CD4-positive, alpha-beta memory T cell (primary cell): Measurements from ENCODE around the gene MREG. TPM values are rescaled to one million over a fixed set of nuclear protein-coding genes. Genes with fewer than 3 reads are reported as not detected.

Experiments
- CTCF ChIA-PET: fragments of 350-600 bp; sonication (Branson Sonifier 250); formaldehyde crosslinking; loops from one replicate; lab custom pipeline; 2021; ENCODE audit warnings: inconsistent platforms; ENCODE audit not compliant: partially characterized antibody; lab: Charles Lee
- POLR2A ChIA-PET: fragments of 350-600 bp; sonication (Branson Sonifier 250); formaldehyde crosslinking; loops from one replicate; lab custom pipeline; 2021; ENCODE audit not compliant: partially characterized antibody; lab: Charles Lee
- DNase-seq, 5 donors: peaks; one replicate each; pipeline versions ENCODE4 v3.0.0 to v3.0.0-alpha.2; 2020 to 2022; ENCODE audit warnings: mixed read lengths in 1 of 5
- H3K27ac ChIP-seq: one replicate; pipeline ENCODE4 v1.7.0; 2013; ENCODE audit warnings: low read depth, low read length
- H3K27me3 ChIP-seq: 2 replicates; pipeline ENCODE4 v1.7.0; 2013; ENCODE audit warnings: mild to moderate bottlenecking, low read length, moderate library complexity; ENCODE audit not compliant: insufficient read depth
- H3K36me3 ChIP-seq: 2 replicates; pipeline ENCODE4 v1.7.0; 2013; ENCODE audit warnings: mild to moderate bottlenecking, low read length, moderate library complexity; ENCODE audit not compliant: insufficient read depth
- H3K4me1 ChIP-seq: 2 replicates; pipeline ENCODE4 v1.7.0; 2013; ENCODE audit warnings: mild to moderate bottlenecking, low read length, moderate library complexity; ENCODE audit not compliant: insufficient read depth
- H3K4me3 ChIP-seq, 2 donors: one replicate each; pipeline ENCODE4 v1.7.0; 2013; ENCODE audit warnings: low read length in 2 of 2, mild to moderate bottlenecking in 1 of 2
- H3K9me3 ChIP-seq, 2 donors: one replicate each; pipeline ENCODE4 v1.7.0; 2013; ENCODE audit warnings: low read length in 2 of 2, control low read depth in 1 of 2; ENCODE audit not compliant: control insufficient read depth in 1 of 2
- H3K27ac Mint-ChIP-seq, 7 donors: one replicate each; pipeline ENCODE4 v1.8.0; 2020 to 2021; ENCODE audit warnings: mixed read lengths in 7 of 7, mild to moderate bottlenecking in 6 of 7, inconsistent platforms in 3 of 7, moderate library complexity in 3 of 7
- H3K27me3 Mint-ChIP-seq, 2 donors: one replicate each; pipeline ENCODE4 v1.8.0; 2020 to 2021; ENCODE audit warnings: mixed read lengths in 2 of 2
- H3K36me3 Mint-ChIP-seq, 2 donors: one replicate each; pipeline ENCODE4 v1.8.0; 2020 to 2021; ENCODE audit warnings: mixed read lengths in 2 of 2, inconsistent platforms in 1 of 2, mild to moderate bottlenecking in 1 of 2
- H3K4me1 Mint-ChIP-seq, 4 donors: one replicate each; pipeline ENCODE4 v1.8.0; 2020 to 2021; ENCODE audit warnings: mixed read lengths in 4 of 4, mild to moderate bottlenecking in 1 of 4
- H3K4me3 Mint-ChIP-seq, 8 donors: one replicate each; pipeline ENCODE4 v1.8.0; 2020 to 2021; ENCODE audit warnings: mixed read lengths in 8 of 8, mild to moderate bottlenecking in 7 of 8, moderate library complexity in 6 of 8, inconsistent platforms in 3 of 8
- H3K9me3 Mint-ChIP-seq, 8 donors: one replicate each; pipeline ENCODE4 v1.8.0; 2020 to 2021; ENCODE audit warnings: mixed read lengths in 8 of 8, mild to moderate bottlenecking in 5 of 8, inconsistent platforms in 3 of 8, moderate library complexity in 1 of 8
- intact Hi-C: fragments of 100-400 bp; cut with micrococcal nuclease; formaldehyde crosslinking; loops from one replicate; pipeline ENCODE4 v1.15.1; 2023
- polyA plus RNA-seq, 2 donors: library from polyadenylated mRNA; unstranded; fragments of 300-500 nt; fragmentation: Illumina TruSeq; gene quantifications; one replicate each; pipeline ENCODE4 v1.2.3, GENCODE V29; 2021
- total RNA-seq, 2 experiments: library from RNA; stranded (reverse); gene quantifications; one replicate each; pipeline ENCODE4 v1.2.3, GENCODE V29; 2021

The MREG gene
- total and polyA plus RNA-seq, 4 experiments from 2014 or later, result 0.11 to 7.4 (median 4.7) TPM

- no peak overlapping the region for H3K4me3 Mint-ChIP-seq
- no peak for DNase-seq
- no peak overlapping the region for H3K27ac ChIP-seq
- H3K27me3 ChIP-seq, result no peaks in the 10 kb centered on the region
- peaks cover 24 to 27% of the 10 kb centered on the region in 2 donors for H3K36me3 Mint-ChIP-seq
- no peaks in the 10 kb centered on the region for H3K9me3 Mint-ChIP-seq
- H3K36me3 ChIP-seq, result no peaks in the 10 kb centered on the region
- H3K27ac Mint-ChIP-seq, result peak overlapping the region in 1 of 7 donors; percentile 29
- peaks cover 0 to 9% (median 2%) of the 10 kb centered on the region in 4 donors for H3K4me1 Mint-ChIP-seq
- ChIA-PET CTCF (interaction anchor here (0.7 to 1.4 kb wide), 5 partner anchors 12 to 653 kb away, joined by 4 to 5 read pairs (median 4); no protein-coding TSS in a partner anchor), POLR2A (no interaction called here)
- intact Hi-C loops, result no loop called here
- no peaks in the 10 kb centered on the region for H3K4me1 ChIP-seq
- no peaks in the 10 kb centered on the region for H3K9me3 ChIP-seq
- no peak overlapping the region for H3K4me3 ChIP-seq
- no peaks in the 10 kb centered on the region for H3K27me3 Mint-ChIP-seq
These were observed 38.0 kb upstream of the MREG start for GRCh38 chr2:216051350-216051749.

DNA sequence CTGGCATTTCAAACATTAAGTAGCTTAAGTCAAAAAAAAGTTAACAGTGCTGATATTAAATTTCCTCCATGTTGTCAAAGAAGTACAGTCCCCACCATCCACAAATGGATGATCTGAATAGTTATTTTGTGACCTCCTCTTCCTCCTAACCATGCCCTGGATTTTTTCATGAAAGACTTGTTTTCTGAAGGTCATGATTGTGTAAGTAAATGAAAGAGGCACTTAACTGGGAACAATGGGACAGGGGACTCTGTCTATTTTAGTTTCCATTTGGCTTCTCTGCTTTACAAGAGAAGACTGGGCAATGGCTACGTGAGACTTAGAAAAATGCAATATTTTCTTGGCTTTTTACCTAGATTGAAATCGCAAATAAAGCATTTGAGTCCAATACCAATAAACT, 36.1 kb upstream of the MREG start:
- peaks cover 0 to 3% (median under 1%) of the 10 kb centered on the region in 4 donors for H3K4me1 Mint-ChIP-seq
- Histone ChIP-seq H3K27ac (no peak overlapping the region), H3K9me3 (no peaks in the 10 kb centered on the region), H3K27me3 (no peaks in the 10 kb centered on the region), H3K4me3 (no peak overlapping the region), H3K4me1 (no peaks in the 10 kb centered on the region), H3K36me3 (no peaks in the 10 kb centered on the region)
- ChIA-PET POLR2A (interaction anchor here (1.1 kb wide), 1 partner anchor 60 kb away, joined by 4 read pairs; the partner anchor contains the start of gene XRCC5), CTCF (interaction anchor here (1.3 to 3.3 kb wide), 3 partner anchors 15 to 65 kb away, joined by 3 to 14 read pairs (median 4); no protein-coding TSS in a partner anchor)
- no peaks in the 10 kb centered on the region for H3K27me3 Mint-ChIP-seq
- intact Hi-C loops, result no loop called here
- peaks cover 21 to 27% of the 10 kb centered on the region in 2 donors for H3K36me3 Mint-ChIP-seq
- H3K9me3 Mint-ChIP-seq, result no peaks in the 10 kb centered on the region
- no peak overlapping the region for H3K4me3 Mint-ChIP-seq
- DNase-seq, result no peak
- no peak overlapping the region for H3K27ac Mint-ChIP-seq

GRCh38 chr2:216047397-216047796, 34.0 kb upstream of the MREG start:
- H3K27ac Mint-ChIP-seq, result no peak overlapping the region
- POLR2A ChIA-PET, result no interaction called here
- no peaks in the 10 kb centered on the region for H3K9me3 Mint-ChIP-seq
- no peak for DNase-seq
- no peak overlapping the region for H3K4me3 Mint-ChIP-seq
- Histone ChIP-seq H3K27me3 (no peaks in the 10 kb centered on the region), H3K27ac (no peak overlapping the region), H3K9me3 (no peaks in the 10 kb centered on the region), H3K4me3 (no peak overlapping the region), H3K36me3 (no peaks in the 10 kb centered on the region), H3K4me1 (no peaks in the 10 kb centered on the region)
- H3K4me1 Mint-ChIP-seq, result peaks cover 0 to 3% (median under 1%) of the 10 kb centered on the region in 4 donors
- intact Hi-C loops, result no loop called here
- CTCF ChIA-PET, result interaction anchor here (3.3 kb wide), 1 partner anchor 13 kb away, joined by 14 read pairs; no protein-coding TSS in a partner anchor
- no peaks in the 10 kb centered on the region for H3K27me3 Mint-ChIP-seq
- peaks cover 34 to 41% of the 10 kb centered on the region in 2 donors for H3K36me3 Mint-ChIP-seq

- H3K27ac Mint-ChIP-seq, result peak overlapping the region in 1 of 7 donors; percentile 12
- Histone ChIP-seq H3K36me3 (peaks cover 5% of the 10 kb centered on the region), H3K4me1 (no peaks in the 10 kb centered on the region), H3K27me3 (no peaks in the 10 kb centered on the region), H3K27ac (no peak overlapping the region), H3K9me3 (no peaks in the 10 kb centered on the region), H3K4me3 (no peak overlapping the region)
- peaks cover 33 to 47% of the 10 kb centered on the region in 2 donors for H3K36me3 Mint-ChIP-seq
- POLR2A ChIA-PET, result no interaction called here
- CTCF ChIA-PET, result interaction anchor here (2.3 to 6.1 kb wide), 3 partner anchors 11 to 69 kb away, joined by 6 to 41 read pairs (median 11); no protein-coding TSS in a partner anchor
- H3K4me1 Mint-ChIP-seq, result peaks cover 0 to 3% (median under 1%) of the 10 kb centered on the region in 4 donors
- no peak overlapping the region for H3K4me3 Mint-ChIP-seq
- H3K27me3 Mint-ChIP-seq, result no peaks in the 10 kb centered on the region
- intact Hi-C loops, result no loop called here
- DNase-seq, result no peak
- H3K9me3 Mint-ChIP-seq, result no peaks in the 10 kb centered on the region
These were observed 31.6 kb upstream of the MREG start for GRCh38 chr2:216044883-216045486.

DNA sequence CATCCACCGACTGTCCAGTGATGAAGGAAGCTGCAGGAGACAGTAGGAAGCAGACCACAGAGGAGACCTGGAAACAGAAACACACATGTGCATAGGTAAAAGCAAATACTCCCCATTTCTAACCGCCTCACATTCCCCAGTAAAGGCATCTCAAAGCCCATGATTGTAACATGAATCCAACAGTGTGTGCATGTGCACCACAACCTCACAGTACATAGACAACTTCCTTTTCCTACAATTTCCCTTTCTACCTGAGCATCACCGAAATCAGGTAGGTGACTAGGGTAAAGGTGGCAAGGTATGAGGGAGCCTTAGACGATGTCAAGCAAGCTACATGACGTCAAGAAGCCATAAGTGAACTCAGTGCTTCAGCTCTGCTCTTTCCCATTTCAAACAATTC, 30.6 kb upstream of the MREG start:
- peaks cover 36 to 50% of the 10 kb centered on the region in 2 donors for H3K36me3 Mint-ChIP-seq
- H3K36me3 ChIP-seq, result peaks cover 5% of the 10 kb centered on the region

DNA sequence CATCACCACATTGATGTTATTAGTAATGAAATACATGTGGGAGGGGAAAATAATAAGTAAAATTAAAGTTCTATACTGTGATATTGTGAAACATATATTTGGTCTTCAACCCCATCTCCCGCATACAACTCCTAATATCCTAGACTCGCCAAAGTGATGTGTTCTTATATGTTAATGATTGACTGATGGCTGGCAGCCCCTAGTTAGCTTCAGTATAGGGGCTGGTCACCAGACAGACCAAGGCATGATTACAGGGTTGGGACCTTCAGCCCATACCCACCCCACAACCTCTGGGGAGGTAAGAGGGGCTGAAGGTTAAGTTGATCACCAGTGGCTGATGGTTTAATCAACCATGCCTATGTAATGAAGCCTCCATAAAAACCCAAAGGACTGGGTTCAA, 28.1 kb upstream of the MREG start:
- H3K27ac Mint-ChIP-seq, result peak overlapping the region in 1 of 7 donors; percentile 47

More for the DNA sequence above, 30.6 kb upstream of the MREG start:
- no peak overlapping the region for H3K27ac ChIP-seq
- H3K27me3 ChIP-seq, result no peaks in the 10 kb centered on the region
- H3K4me1 ChIP-seq, result no peaks in the 10 kb centered on the region
- no peak for DNase-seq
- ChIA-PET POLR2A (interaction anchor here (1.0 kb wide), 1 partner anchor 64 kb away, joined by 3 read pairs; no protein-coding TSS in a partner anchor), CTCF (interaction anchor here (0.7 to 6.1 kb wide), 5 partner anchors 10 to 70 kb away, joined by 3 to 41 read pairs (median 6); no protein-coding TSS in a partner anchor)
- Mint-ChIP-seq H3K4me3 (no peak overlapping the region), H3K27ac (peak overlapping the region in 2 of 7 donors; percentile 3 to 69), H3K9me3 (no peaks in the 10 kb centered on the region), H3K27me3 (no peaks in the 10 kb centered on the region), H3K4me1 (peaks cover 0 to 3% (median under 1%) of the 10 kb centered on the region in 4 donors)
- intact Hi-C loops, result no loop called here
- H3K4me3 ChIP-seq, result no peak overlapping the region
- no peaks in the 10 kb centered on the region for H3K9me3 ChIP-seq

GRCh38 chr2:216039918-216040317, 26.6 kb upstream of the MREG start:
- DNase-seq, result no peak
- H3K9me3 Mint-ChIP-seq, result no peaks in the 10 kb centered on the region
- H3K27ac Mint-ChIP-seq, result peak overlapping the region in 2 of 7 donors; percentile 70 to 79
- ChIA-PET CTCF (interaction anchor here (1.1 kb wide), 1 partner anchor 11 kb away, joined by 4 read pairs; no protein-coding TSS in a partner anchor), POLR2A (no interaction called here)
- Histone ChIP-seq H3K36me3 (peaks cover 5% of the 10 kb centered on the region), H3K9me3 (no peaks in the 10 kb centered on the region), H3K27ac (no peak overlapping the region), H3K27me3 (no peaks in the 10 kb centered on the region), H3K4me1 (no peaks in the 10 kb centered on the region), H3K4me3 (no peak overlapping the region)
- intact Hi-C loops, result loop anchor here (10.0 kb wide), 1 partner anchor 75 kb away; no protein-coding TSS in a partner anchor
- peaks cover 29 to 55% of the 10 kb centered on the region in 2 donors for H3K36me3 Mint-ChIP-seq
- H3K4me3 Mint-ChIP-seq, result no peak overlapping the region
- no peaks in the 10 kb centered on the region for H3K27me3 Mint-ChIP-seq
- H3K4me1 Mint-ChIP-seq, result no peaks in the 10 kb centered on the region

More for the DNA sequence above, 28.1 kb upstream of the MREG start:
- Histone ChIP-seq H3K9me3 (no peaks in the 10 kb centered on the region), H3K4me1 (no peaks in the 10 kb centered on the region), H3K4me3 (no peak overlapping the region), H3K36me3 (peaks cover 5% of the 10 kb centered on the region), H3K27me3 (no peaks in the 10 kb centered on the region), H3K27ac (no peak overlapping the region)
- no peak for DNase-seq
- ChIA-PET POLR2A (no interaction called here), CTCF (interaction anchor here (1.0 to 6.1 kb wide), 2 partner anchors 8 to 14 kb away, joined by 4 to 41 read pairs; no protein-coding TSS in a partner anchor)
- Mint-ChIP-seq H3K9me3 (no peaks in the 10 kb centered on the region), H3K4me3 (no peak overlapping the region), H3K27me3 (no peaks in the 10 kb centered on the region), H3K36me3 (peaks cover 33 to 53% of the 10 kb centered on the region in 2 donors), H3K4me1 (peaks cover 0 to 3% (median under 1%) of the 10 kb centered on the region in 4 donors)
- intact Hi-C loops, result no loop called here
